A673 (cell line): ENCODE results near the gene TCTN1.

Experiments used
- CTCF ChIP-seq: fragments of 300-800, 200-600 bp; sonication (generic); conservative IDR thresholded peaks from 2 replicates; pipeline ENCODE4 v1.5.1; 2017; ENCODE audit warnings: low read depth, mild to moderate bottlenecking, antibody characterized with exemption, low read length, moderate library complexity, mixed read lengths
- EZH2 ChIP-seq: fragments of 200-600 bp; sonication (generic); IDR thresholded peaks from 2 replicates; pipeline ENCODE4 v1.6.1; 2017; ENCODE audit warnings: borderline replicate concordance, low read depth, mild to moderate bottlenecking, mixed read lengths, antibody characterized with exemption, low read length; ENCODE audit not compliant: poor library complexity, severe bottlenecking

- no peak for TF ChIP-seq CTCF
- TF ChIP-seq EZH2 = no peak
These were observed 45.2 kb upstream of the TCTN1 start for GRCh38 chr12:110568752-110569151.
